Gastrocnemius medialis (tissue), 4 donors: ENCODE data around the gene LUZP1.

Experiments
- CTCF ChIP-seq, 5 experiments: fragments of 450-650 bp in 3 of 5; fragments of 200-600 bp in 2 of 5; sonication (generic) in 2 of 5; IDR thresholded peaks in 4 of 5; conservative IDR thresholded peaks in 1 of 5; 1 replicate in 4 of 5; 2 replicates in 1 of 5; pipeline ENCODE4 v1.5.1; 2016 to 2019; ENCODE audit warnings: antibody characterized with exemption in 5 of 5, mild to moderate bottlenecking in 3 of 5, moderate library complexity in 3 of 5
- POLR2A ChIP-seq, 2 donors: fragments of 450-650 bp; IDR thresholded peaks; one replicate each; pipeline ENCODE4 v1.6.1; 2017; ENCODE audit warnings: antibody characterized with exemption in 2 of 2, mild to moderate bottlenecking in 2 of 2, moderate library complexity in 2 of 2

DNA sequence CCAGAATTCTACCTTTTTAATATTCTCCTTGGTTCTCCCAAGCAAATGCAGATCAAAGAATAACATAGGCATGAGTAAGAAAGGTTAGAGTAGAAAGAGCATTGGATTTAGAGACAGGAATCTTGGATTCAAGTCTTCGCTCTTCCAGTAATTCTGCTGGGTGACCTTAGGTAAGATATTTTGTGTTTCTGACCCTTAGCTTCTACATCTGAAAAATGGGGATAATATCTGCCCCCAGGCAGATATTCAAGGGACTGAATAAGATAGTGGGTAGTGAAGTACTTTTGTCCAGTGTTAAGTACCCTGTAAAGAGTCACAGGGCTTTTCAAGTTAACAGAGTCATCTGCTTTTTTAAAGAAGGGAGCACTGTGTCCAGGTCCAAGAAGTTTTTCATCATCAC lies 78.6 kb downstream of the LUZP1 start:
- no peak for TF ChIP-seq CTCF (IDR thresholded peaks at IDR 0.05 in 4 of 5, conservative IDR thresholded peaks at IDR 0.05 in 1 of 5)
- no peak for TF ChIP-seq POLR2A (IDR thresholded peaks at IDR 0.05)
